Measurements from ENCODE around the gene ARPC1A.

ARPC1A gene

DNA sequence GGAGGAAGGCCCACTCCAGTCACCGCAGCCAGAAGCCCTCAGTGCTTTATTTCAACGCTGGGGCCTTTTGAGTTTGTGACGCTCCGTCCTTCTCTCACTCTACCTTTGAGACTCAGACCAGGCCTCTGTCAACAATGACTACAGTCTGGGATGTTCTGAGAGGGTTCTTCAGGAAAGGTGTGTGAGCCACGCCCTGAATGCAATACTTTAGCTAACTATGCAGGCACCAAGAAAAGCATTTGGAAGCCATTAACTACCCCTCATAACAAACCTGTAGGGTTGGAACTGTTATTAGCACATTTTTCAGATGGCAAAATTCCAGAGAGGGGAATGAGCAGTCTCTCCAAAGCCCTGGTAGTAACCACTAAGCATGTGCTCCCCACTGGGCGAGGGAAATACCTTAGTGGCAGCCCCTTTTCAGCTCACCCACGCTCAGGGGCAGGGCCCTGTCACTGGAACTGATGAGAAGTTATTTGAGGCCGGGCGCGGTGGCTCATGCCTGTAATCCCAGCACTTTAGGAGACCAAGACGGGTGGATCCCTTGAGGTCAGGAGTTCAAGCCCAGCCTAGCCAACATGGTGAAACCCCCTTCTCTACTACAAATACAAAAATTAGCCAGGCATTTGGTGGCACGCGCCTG lies 43.2 kb downstream of the ARPC1A start:
- TF ChIP-seq, protein P1, sequence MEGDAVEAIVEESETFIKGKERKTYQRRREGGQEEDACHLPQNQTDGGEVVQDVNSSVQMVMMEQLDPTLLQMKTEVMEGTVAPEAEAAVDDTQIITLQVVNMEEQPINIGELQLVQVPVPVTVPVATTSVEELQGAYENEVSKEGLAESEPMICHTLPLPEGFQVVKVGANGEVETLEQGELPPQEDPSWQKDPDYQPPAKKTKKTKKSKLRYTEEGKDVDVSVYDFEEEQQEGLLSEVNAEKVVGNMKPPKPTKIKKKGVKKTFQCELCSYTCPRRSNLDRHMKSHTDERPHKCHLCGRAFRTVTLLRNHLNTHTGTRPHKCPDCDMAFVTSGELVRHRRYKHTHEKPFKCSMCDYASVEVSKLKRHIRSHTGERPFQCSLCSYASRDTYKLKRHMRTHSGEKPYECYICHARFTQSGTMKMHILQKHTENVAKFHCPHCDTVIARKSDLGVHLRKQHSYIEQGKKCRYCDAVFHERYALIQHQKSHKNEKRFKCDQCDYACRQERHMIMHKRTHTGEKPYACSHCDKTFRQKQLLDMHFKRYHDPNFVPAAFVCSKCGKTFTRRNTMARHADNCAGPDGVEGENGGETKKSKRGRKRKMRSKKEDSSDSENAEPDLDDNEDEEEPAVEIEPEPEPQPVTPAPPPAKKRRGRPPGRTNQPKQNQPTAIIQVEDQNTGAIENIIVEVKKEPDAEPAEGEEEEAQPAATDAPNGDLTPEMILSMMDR (IDR thresholded peaks at IDR 0.05; ENCODE audit: low read depth, low read length, missing control alignments), result no peak
- H3K27ac ChIP-seq, result no peak overlapping the region
- H3K36me3 ChIP-seq (replicated peaks), result peaks cover 28% of the 10 kb centered on the region
- no peak for DNase-seq
- no peak overlapping the region for H3K4me3 ChIP-seq (ENCODE audit: low read depth, low read length)
- in situ Hi-C loops (cut with HindIII; ENCODE audit: low pct_ligation_motif_present, low sequenced_read_pairs), result no loop called here
- no peaks in the 10 kb centered on the region for H3K27me3 ChIP-seq (replicated peaks)

DNA sequence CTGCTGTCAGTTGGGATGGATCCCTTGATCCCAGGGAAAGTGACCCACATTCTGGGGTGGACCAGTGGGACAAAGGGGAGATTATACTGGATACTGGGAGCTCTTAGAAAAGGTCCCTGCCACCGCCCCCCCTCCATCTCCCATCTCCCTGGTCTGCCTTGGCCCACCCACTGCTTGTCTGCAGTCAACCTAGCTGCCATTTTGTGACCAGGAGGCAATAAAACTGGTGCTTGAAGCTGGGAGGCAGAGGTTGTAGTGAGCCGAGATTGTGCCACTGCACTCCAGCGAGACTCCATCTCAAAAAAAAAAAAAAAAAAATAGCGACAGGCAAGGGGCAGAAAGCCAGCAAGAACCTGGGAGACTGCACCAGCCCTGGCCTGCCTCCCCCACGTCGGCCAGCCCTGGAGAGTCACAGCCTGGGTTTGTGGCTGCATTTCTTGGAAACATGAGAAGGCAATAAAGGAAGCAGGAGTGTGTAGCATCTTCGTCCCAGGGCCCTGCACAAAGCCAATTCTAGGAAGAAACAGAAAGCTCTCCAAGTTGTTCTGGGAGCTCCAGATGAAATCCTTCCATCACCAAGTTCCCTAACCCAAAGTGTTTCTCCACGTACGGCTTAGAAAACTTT lies 44.2 kb downstream of the ARPC1A start:
- Histone ChIP-seq H3K4me3 (ENCODE audit: low read depth, low read length) (no peak overlapping the region), H3K27me3 (replicated peaks) (no peaks in the 10 kb centered on the region), H3K27ac (no peak overlapping the region), H3K36me3 (replicated peaks) (peaks cover 19% of the 10 kb centered on the region)
- no peak for DNase-seq
- TF ChIP-seq, protein P1 (IDR thresholded peaks at IDR 0.05; ENCODE audit: low read depth, low read length, missing control alignments), result no peak
- in situ Hi-C loops (cut with HindIII; ENCODE audit: low pct_ligation_motif_present, low sequenced_read_pairs), result no loop called here

DNA sequence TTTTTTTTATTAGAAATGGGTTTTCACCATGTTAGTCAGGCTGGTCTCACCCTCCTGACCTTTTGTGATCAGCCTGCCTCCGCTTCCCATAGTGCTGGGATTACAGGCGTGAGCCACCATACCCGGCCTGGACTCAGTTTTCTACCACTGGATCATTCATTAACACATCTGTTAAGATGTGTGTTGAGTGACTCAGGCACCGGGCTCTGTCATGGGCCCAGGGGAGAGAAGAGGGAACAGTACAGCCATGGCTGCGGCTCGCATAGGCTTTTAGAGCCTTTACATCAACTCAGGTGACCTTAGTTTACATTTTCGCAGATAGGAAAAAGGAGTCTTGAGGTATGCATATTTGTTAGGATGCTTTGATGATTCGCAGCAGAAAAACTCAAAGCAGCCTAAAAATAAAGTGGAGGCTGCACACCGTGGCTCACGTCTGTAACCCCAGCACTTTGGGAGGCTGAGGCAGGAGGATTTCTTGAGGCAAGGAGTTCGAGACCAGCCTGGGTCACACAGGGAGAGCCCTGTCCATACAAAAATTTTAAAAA lies 45.8 kb downstream of the ARPC1A start:
- no peak for DNase-seq
- Histone ChIP-seq H3K4me3 (ENCODE audit: low read depth, low read length) (no peak overlapping the region), H3K27ac (no peak overlapping the region), H3K27me3 (replicated peaks) (no peaks in the 10 kb centered on the region), H3K36me3 (replicated peaks) (peaks cover 12% of the 10 kb centered on the region)
- TF ChIP-seq, protein P1 (IDR thresholded peaks at IDR 0.05; ENCODE audit: low read depth, low read length, missing control alignments), result no peak
- in situ Hi-C loops (cut with HindIII; ENCODE audit: low pct_ligation_motif_present, low sequenced_read_pairs), result no loop called here

DNA sequence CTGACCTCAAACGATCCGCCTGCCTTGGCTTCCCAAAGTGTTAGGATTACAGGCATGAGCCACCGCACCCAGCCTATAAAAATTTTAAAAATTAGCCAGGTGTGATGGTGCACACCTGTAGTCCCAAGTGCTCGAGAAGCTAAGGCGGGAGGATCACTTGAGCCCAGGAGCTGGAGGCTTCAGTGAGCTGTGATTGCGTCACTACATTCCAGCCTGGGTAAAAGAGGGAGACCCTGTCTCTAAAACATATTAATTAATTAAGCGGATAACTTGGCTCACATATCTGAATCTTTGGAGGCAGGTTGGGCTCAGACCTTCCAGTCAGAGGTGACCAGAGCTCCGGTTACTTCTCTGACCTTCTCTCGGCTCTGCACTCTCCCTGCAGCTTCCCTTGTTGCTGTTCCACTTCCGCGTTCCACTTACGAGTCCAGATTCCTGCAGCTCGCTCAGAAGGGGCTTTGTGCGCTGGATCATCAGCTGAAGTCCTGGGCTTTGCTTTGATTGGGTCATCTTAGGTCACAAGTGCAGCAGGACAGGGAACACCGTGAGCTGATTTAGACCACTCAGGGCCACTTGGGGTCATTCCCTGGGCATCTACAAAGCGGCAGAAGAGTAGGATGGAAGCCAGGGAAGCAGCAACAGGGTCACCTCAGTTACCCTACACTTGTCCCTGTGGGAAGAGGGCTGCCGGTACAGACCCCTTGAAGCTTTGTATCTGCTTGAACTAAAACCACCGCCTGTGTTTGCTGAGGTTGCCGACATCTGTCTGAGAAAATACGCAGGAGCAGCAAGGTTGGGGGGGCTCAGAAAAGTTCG lies 46.8 kb downstream of the ARPC1A start:
- H3K27me3 ChIP-seq (replicated peaks), result no peaks in the 10 kb centered on the region
- peak; percentile 38 for DNase-seq
- H3K4me3 ChIP-seq (ENCODE audit: low read depth, low read length), result no peak overlapping the region
- H3K36me3 ChIP-seq (replicated peaks), result peaks cover 3% of the 10 kb centered on the region
- TF ChIP-seq, protein P1 (IDR thresholded peaks at IDR 0.05; ENCODE audit: low read depth, low read length, missing control alignments), result no peak
- in situ Hi-C loops (cut with HindIII; ENCODE audit: low pct_ligation_motif_present, low sequenced_read_pairs), result no loop called here
- no peak overlapping the region for H3K27ac ChIP-seq

- no peak for DNase-seq
- in situ Hi-C loops (cut with HindIII; ENCODE audit: low pct_ligation_motif_present, low sequenced_read_pairs), result no loop called here
- Histone ChIP-seq H3K27ac (no peak overlapping the region), H3K36me3 (replicated peaks) (peaks cover 8% of the 10 kb centered on the region), H3K27me3 (replicated peaks) (no peaks in the 10 kb centered on the region), H3K4me3 (ENCODE audit: low read depth, low read length) (no peak overlapping the region)
- TF ChIP-seq, protein P1 (IDR thresholded peaks at IDR 0.05; ENCODE audit: low read depth, low read length, missing control alignments), result no peak
Measured at GRCh38 chr7:99373091-99374066, 47.7 kb downstream of the ARPC1A start.
